Daoy (cell line): Measurements from ENCODE around the gene TRRAP. TPM values are rescaled to one million over a fixed set of nuclear protein-coding genes. Genes with fewer than 3 reads are reported as not detected.

Experiments
- DNase-seq: peaks from one replicate; pipeline ENCODE4 v3.0.0-alpha.2; 2015; ENCODE audit warnings: low read depth
- total RNA-seq: library from RNA; depleted of rRNA; stranded (reverse); fragments of >200 nt; shearing (Covaris generic); gene quantifications from 2 replicates; pipeline ENCODE4 v1.2.3, GENCODE V29; 2014

The TRRAP gene
- total RNA-seq, 1 experiment from 2014 or later, result 17.9 TPM

DNA sequence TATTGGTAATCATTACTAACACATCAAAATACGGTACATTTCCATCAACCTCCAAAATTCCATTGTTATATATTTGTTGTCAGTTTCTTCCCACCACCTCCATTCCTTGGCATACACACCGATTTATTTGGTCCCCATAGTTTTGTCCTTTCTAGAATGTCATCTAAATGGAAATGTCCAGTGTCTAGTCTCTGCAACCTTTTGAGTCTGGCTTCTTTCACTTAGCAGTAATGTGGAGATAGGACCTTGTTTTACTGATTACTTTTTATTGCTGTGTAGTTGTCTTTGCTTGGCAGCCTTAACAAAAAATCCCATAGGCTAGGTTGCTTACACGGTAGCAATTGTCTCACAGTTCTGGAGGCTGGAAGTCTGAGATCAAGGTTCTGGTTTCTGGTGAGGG lies 22.5 kb downstream of the TRRAP start:
- no peak for DNase-seq

DNA sequence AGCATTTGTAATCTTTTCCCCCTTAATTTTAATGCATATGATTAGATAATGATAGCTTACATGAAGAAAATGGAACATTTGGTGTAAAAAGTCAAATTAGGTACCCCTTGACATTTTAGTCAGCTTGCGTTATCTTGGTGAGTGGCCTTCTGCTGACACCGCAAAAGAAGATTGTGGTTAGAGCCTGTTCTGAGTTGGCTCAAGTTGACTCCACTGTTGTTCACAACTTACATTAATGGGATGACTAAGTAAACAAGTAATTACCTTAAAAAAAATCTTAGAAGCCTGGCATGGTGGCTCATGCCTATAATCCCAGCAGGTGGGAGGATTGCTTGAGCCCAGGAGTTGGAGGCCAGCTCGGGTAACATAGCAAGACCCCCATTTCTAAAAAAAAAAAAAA lies 24.2 kb downstream of the TRRAP start:
- no peak for DNase-seq

DNA sequence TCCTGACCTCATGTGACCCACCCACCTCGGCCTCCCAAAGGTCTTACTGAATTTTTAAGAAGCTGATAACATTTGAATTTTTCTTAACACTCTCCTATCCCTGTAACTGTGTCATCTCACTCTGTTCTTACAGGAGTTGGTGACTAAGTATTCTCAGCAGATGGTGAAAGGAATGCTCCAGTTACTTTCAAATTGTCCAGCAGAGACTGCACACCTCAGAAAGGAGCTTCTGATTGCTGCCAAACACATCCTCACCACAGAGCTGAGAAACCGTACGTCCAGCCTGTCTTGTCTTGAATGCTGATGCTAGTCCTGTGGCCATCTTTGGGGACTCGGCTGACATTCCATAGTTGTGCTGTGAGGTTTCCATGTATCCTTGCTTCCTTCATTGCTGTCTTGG lies 24.9 kb downstream of the TRRAP start:
- DNase-seq, result no peak

DNA sequence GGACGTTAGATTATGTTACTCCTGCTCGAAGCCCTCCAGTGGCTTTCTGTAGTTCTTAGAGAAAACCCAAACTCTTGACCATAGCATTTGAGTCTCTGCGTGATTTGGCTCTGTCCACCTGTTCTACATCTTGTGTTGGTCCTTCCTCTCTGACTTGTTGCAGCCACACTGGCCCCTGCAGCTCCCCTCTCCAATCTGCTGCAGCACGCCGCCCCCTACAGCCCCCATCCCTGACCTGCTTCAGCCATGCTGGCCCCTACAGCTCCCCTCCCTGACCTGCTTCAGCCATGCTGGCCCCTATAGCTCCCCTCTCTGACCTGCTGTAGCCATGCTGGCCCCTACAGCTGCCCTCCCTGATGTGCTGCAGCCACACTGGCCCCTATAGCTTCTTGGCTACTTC lies 29.2 kb downstream of the TRRAP start:
- DNase-seq, result no peak

DNA sequence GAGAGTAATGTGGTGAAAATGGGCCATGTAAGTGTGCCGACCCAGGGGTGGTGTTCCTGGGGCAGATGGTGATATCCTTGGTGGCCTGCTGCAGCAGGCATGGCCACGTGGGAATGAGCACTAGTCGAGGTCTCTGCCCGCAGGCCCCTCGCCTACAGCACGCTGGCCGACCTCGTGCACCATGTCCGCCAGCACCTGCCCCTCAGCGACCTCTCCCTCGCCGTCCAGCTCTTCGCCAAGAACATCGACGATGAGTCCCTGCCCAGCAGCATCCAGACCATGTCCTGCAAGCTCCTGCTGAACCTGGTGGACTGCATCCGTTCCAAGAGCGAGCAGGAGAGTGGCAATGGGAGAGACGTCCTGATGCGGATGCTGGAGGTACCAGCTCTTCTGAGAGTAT lies 30.3 kb downstream of the TRRAP start:
- DNase-seq, result no peak

DNA sequence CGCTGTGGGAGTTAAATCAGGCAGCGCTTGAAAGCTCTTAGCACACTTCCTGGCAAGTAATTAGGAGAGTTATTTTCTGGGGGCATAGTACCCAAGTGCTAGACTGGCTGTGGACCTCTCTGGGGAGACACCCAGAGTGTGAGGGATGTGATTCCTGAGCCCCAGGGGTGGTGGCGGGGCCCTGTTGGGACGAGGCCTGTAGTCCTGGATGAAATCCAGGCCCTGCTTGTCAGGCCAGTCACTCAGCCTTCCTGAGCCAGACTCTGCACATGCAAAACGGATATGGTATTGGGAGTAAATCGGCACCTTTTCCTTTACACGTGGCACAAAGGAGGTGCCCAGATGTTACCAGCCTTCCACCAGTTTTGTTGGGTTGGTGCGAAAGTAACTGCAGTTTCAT lies 31.2 kb downstream of the TRRAP start:
- no peak for DNase-seq

DNA sequence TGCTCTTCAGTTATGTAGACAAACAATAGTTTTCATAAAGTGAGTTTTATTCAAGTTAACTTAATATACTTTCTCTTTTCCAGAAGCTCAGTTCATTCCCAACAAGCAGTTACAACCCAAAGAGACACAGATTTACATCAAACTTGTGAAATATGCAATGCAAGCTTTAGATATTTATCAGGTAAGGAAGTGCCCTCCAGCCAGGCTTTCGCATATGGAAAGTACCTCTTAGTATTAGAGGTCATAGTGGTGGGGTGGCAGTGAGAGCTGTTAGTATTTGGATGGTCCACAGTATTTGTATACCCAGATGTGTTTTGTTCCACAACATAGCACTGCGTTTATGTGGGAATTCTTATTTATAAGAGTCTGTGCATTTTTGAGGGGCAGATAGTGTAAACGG lies 32.1 kb downstream of the TRRAP start:
- no peak for DNase-seq

DNA sequence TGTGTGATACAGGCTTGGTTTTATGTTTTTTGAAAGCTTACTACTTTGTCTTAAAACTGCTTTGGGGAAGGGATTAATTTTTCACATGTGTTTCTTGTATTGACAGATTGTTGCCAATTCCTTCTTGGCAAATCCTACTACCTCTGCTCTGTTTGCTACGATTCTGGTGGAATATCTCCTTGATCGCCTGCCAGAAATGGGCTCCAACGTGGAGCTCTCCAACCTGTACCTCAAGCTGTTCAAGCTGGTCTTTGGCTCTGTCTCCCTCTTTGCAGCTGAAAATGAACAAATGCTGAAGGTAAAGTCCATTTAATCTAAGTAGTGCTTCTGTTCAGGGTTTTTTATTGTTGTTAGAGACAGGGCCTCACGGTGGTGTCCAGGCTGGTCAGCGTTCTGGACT lies 33.6 kb downstream of the TRRAP start:
- no peak for DNase-seq

DNA sequence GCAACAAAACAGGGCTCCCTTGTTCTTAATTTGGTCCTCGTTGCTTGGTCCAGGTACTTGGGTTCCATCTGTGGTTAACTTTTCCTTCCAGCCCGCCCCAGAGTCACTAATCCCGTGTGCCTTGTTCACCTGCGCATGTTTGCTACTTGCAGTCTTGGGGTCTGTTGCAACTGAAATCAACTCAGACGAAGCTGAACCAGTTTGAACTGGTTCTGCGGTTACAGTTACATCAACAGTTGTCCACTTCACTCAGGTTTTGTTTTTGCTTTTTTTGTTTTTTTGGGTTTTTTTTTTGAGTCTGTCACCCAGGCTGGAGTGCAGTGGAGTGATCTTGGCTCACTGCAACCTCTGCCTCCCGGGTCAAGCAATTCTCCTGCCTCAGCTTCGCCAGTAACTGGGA lies 34.7 kb downstream of the TRRAP start:
- DNase-seq, result no peak

DNA sequence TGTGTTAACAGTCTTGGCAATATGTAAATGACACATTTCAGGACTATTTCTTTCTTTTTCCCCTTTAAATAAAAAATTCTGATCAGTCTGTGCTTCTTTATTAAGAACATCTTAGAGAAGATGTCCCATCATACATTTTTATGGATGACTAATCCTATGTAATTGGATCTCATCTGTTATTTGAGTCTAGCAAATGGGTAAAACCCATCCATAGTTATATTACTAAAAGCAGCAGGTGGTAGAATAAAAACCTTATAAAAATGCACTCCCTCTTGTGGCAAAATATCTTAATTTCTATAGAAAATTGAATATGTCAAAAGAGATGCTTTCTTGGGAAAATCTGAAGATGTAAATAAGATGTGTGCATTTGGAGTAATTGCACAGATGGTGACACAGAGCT lies 35.3 kb downstream of the TRRAP start:
- no peak for DNase-seq

DNA sequence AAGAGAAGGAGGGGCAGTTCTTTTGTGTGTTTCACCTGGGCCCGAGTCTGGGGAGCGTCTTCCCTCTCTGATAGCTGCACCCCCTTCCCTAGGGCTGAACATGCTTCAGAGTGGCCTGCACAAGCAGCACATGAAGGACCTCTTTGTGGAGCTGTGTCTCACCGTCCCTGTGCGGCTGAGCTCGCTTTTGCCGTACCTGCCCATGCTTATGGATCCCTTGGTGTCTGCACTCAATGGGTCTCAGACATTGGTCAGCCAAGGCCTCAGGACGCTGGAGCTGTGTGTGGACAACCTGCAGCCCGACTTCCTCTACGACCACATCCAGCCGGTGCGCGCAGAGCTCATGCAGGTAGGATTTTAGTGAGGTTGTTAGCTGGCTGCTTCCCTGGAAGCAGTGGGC lies 39.0 kb downstream of the TRRAP start:
- no peak for DNase-seq

DNA sequence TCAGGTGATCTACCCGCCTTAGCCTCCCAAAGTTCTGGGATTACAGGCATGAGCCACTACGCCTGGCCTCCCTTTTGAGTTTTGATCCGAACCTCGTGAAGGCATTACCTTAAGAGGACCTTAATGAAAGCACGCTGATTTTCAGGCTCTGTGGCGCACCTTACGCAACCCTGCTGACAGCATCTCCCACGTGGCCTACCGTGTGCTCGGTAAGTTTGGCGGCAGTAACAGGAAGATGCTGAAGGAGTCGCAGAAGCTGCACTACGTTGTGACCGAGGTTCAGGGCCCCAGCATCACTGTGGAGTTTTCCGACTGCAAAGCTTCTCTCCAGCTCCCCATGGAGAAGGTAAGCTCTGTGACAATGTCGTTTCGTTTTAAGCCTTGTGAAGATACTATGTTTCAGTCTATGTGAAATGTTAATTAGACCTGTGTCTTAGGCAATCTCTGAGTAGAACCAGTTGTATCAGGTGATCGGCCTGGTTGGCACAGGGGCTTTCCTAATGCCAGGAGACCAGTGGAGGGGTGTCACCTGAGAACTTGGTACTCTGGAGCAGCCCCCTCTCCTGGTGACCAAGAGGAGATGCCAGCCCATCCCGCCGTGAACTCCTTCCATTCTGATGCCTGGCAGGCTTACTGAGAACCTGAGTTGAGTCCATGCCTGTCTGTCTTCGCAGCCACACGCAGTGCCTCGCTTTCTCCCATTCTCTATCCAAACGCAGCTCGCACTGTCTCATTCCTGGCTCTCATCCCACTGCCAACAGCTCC lies 43.5 kb downstream of the TRRAP start:
- no peak for DNase-seq

DNA sequence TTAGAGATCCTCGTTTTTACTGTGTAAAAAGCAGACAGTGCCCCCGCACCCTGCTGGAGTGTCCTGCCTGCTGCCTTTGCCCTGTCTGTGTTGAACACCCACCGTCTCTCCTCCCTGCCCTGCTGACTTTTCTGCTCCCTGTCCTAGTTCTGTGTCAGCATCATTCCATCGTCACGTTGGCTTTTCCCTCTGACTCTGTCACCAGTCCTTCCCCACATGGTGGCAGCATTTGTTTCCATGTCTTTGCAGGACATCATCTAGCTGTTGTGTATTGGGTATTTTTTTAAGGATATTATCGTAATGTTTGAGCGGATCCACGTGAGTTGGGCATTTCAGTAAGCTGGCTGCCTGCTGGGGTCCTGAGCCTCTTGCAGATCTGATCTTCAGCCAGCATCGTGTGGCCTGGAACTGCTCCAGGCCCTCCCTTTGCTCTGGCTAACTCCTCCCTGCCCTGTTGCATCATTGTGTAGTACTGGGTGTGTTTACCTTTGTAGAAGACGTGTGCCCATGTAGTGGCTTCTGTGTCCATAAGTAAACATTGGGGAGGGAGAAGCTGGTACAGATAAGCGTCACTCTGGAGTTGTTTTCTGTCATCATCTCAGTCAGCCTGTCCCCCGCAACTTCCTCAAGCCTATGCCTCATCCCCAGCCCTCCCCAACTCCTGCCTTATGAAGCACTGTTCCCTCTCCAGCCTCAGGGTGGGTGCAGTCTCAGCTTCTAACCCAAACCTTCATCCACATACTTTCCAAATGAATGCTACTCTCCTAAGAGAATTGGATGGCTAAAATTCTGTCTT lies 44.3 kb downstream of the TRRAP start:
- no peak for DNase-seq

DNA sequence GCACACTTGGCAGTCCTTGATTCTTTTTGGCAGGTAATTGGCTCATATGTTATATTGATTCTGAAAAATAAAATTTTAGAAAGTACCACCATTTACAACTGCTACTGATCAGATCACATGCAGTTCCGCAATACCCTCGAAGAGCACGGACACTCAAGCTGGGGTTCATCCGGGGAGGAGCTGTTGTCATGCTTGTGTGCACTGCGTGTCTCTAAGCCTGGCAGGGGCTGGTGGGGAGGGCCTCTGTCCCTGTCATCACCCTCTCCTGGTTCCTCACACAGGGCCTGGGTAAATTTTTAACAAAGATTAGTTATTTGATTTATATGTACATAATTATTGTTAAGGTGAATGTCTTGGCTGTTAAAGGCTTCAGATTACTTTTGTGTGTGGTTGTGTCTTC lies 45.2 kb downstream of the TRRAP start:
- no peak for DNase-seq

DNA sequence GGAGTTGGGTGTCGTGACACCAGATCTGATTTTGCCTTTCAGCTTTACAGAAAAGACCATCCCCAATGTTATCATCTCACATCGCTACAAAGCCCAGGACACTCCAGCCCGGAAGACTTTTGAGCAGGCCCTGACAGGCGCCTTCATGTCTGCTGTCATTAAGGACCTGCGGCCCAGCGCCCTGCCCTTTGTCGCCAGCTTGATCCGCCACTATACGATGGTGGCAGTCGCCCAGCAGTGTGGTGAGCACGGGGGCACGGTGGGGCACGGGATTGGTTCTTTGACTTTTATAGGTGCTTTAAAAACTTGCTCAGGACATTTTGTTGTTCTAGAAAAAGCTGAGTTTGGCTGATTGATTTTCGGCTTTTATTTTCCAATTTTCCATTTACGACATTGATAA lies 48.8 kb downstream of the TRRAP start:
- DNase-seq, result no peak

DNA sequence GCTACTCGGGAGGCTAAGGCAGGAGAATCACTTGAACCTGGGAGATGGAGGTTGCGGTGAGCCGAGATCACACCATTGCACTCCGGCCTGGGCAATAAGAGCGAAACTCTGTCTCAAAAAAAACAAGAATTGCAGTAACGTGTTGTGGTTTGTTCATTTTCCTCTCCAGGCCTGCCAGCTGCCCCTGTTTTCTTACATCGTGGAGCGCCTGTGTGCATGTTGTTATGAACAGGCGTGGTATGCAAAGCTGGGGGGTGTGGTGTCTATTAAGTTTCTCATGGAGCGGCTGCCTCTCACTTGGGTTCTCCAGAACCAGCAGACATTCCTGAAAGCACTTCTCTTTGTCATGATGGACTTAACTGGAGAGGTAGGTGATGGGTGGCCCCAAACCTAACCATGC lies 52.1 kb downstream of the TRRAP start:
- DNase-seq, result no peak

DNA sequence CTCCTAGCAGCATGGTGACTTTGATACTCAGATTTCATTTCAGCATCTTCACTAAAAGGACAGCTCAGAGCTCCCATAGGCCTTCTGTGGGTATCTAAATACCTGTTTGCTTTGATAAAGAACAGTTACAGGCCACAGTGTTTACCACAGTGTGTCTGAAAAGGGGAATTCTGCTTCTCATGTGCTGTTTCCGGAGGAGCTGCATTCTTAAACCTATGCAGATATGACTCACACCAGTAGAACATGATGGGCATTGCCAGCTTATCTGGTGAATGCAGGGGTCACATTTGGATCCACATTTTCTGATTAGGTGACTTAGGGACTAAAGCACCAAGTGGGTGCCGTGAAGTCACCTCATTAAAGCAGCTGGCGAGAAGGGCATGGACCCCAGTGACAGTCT lies 52.6 kb downstream of the TRRAP start:
- DNase-seq, result no peak

DNA sequence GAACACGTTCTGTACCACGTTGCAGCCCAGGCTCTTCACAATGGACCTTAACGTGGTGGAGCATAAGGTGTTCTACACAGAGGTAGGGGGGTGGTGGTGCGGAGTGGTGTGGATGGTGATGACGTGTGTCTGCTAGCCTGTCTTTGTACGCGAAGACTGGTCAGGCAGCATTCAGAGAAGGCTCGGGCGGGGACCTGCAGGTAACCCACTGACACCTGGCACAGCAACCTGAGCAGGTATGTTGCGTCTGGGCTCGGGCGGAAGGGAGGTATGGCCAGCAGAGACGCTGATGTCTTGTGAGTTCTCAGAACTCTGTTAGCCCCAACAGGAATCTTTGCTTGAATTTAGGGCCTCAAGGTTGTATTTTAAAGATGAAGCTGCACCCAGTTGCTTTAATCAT lies 55.0 kb downstream of the TRRAP start:
- DNase-seq, result no peak

DNA sequence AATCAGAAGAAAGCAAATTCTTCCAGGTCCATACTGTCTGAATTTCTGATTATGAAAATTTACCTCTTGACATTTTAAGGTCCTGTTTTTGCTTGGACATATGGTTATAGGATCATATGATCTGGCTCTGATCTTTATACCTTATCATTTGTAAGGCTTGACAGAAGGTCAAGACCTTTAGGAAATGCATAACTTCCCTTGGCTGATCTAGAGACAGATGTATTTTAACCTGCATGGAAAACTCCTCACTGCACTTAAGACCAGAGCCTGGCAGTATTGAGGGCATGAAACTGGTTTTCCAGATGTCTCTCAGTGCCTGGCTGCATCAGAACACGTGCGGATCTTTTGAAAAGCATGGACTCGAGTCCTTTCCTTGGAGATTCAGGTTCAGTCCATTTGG lies 55.9 kb downstream of the TRRAP start:
- DNase-seq, result no peak

DNA sequence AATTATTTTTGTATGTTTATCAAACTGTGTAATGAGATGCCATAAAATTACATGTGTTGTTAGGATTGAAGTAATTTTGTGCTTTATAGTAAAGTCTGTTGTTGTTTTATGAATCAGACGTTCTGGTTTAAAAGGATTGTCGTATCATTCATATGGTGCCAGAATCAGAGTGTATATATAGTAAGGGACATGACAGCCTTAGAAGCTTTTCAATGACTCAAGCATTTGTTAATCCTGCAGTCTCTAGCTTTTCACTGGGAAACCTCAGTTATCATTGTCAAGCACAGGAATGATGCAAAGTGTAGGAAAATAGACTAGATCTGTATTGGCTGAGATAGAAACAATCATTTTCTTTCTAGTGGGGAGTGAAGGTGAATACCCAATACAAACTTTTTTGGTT lies 57.5 kb downstream of the TRRAP start:
- no peak for DNase-seq

DNA sequence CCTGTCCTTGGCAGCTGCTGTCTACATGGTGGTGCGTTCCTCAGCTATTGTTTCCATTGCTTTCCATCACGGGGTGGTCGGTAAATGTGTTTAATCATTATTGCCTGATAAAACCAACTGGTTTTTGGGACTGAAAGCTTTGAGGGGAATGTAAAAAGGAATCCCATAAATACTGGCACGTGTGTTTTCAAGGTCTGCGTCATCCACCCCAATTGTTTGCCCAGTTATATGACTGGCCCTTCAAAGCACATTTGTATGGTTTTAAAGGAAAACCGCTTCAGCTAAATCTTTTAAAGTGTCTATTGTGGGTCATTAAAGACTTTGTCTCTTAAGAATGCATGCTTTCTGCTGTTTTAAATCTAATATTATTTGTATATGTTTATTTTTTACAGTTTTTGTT lies 65.0 kb downstream of the TRRAP start:
- DNase-seq, result no peak

DNA sequence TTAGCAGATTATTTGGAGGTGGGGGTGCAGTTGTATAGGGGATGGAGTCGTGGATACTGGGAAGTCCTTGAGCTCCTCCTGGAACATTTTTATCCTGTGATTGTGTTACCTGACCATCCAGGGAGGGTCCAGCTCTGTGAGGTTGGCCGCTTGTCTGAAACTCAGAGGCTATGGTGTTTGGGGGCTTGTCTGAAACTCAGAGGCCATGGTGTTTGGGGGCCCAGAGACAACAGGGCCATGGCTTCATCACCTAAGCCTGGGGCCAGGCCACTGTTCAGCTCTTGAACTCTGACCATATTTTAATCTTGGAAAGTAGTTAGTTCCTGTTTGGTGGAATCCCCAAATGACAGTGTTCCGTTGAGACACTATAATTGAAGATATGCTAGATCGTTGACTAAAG lies 66.1 kb downstream of the TRRAP start:
- no peak for DNase-seq

DNA sequence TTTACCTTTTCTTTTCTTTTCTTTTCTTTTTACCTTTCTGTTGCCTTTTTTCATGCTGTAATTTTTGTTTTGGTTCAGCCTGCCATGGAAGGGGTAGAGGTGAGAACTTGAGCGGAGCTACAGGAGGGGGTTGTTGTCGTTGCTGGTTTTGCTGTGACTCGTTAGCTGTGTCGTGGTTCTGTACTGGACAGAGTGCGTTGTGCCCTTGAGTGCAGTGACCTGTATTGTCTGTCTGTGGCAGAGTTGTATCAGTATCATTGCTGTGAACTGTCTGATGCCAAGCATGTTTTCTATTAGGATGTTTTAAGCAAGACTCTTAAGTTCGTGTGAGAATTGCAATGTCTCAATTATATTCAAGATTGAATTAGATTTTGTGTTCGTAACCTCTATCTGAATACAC lies 67.5 kb downstream of the TRRAP start:
- no peak for DNase-seq

DNA sequence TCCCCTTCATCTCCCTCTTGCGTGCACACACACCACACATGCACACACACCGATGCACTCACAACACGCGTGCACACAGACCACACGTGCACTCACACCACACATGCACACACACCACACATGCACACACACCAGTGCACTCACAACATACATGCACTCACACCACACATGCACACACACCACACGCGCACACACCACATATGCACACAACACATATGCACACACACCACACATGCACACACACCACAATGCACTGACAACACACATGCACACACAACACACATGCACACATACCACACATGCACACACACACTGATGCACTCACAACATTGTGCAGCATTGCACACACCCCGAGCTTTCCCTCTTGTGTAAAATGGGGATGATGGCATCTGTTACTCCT lies 68.1 kb downstream of the TRRAP start:
- no peak for DNase-seq
